ENCODE results near the gene AUTS2. TPM values are rescaled to one million over a fixed set of nuclear protein-coding genes. Genes with fewer than 3 reads are reported as not detected.

AUTS2 gene
- total RNA-seq, 1 experiment from 2014 or later, result 7.4 TPM

GRCh38 chr7:69836702-69837101, 238.4 kb downstream of the AUTS2 start:
- no peak for DNase-seq (ENCODE audit: extremely low read depth, low read depth)

GRCh38 chr7:69837387-69838068, 239.3 kb downstream of the AUTS2 start:
- DNase-seq (ENCODE audit: extremely low read depth, low read depth), result no peak

GRCh38 chr7:69839782-69840181, 241.5 kb downstream of the AUTS2 start:
- DNase-seq (ENCODE audit: extremely low read depth, low read depth), result no peak

GRCh38 chr7:69840248-69840647, 242.0 kb downstream of the AUTS2 start:
- DNase-seq (ENCODE audit: extremely low read depth, low read depth), result no peak

DNA sequence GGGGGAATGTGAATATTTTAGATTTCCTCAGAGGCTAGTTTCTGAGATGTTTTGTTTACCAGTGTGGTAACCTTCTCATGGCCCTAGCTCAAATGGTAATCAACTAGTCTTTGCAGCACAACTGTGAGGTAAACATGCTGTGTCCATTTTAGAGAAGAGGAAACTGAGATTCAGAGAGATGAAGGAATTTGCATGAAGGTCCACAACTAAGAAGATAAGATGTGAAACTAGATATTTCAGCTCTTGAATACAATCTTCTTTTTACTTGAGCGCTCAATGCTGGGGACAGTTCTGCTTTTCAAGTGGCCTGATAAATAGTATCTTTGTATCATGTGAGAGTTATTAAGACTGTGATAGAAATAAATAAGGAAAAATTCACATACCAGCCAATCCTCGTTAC, 245.4 kb downstream of the AUTS2 start:
- no peak for DNase-seq (ENCODE audit: extremely low read depth, low read depth)

DNA sequence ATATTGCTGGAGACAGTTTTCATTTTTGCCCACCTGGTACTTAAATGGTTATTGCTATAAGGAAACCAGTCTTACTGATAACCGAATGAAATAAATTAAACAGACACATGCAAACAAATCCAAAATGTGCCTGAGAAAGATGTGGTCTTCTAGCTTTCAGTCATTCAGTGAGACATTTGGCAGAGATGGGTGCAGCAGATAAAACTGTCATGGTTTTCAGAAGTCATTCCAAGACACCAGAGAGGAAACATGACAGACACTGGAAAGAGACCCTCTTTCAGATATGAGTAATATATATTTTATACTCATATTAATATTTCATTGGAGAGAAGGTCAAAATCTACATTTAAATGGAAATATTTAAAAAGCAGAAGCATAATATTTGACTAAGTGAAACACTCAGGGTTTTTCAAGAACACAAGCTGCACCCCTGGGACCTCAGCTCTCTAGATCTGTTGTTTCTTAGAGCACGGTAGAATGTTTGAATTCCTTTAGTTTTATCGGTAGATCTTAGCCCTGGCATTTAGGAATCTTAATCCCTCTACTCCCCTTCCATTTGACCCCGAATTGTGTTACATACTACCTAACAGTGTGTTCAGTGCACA, 246.1 kb downstream of the AUTS2 start:
- DNase-seq (ENCODE audit: extremely low read depth, low read depth), result no peak

GRCh38 chr7:69845721-69846495, 247.6 kb downstream of the AUTS2 start:
- DNase-seq (ENCODE audit: extremely low read depth, low read depth), result no peak

DNA sequence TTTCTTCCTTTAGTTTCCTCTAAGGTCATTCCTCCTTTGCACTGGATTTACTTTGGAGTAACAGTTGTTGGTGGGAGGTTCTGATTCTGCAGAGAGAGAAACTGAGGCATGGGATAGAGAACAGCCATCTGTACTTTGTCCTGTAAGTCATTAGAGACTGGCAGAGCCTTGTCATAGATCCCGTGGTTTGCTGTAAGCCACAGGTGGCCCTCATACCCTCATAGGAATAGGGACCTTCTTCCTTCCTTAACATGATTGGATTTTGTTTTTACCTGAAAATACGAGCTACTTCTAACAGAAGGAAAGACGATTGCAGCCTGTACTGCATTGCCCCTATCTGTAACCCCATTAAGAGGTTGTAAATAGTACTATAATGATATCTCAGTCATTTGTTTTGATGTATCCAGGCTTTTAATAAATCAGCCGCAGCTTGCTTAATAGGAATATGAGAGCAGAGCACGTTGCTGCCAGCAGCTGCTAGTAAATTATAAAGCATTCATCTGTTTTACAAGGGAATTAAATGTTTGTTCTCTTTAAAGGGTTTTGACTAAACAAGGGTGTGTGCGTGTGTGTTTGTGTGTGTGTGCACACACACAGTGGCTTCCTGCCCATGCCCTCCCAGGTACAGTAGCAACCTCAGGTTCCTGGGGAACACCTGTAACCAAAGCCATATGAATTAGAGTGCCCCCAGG, 249.8 kb downstream of the AUTS2 start:
- DNase-seq (ENCODE audit: extremely low read depth, low read depth), result no peak

DNA sequence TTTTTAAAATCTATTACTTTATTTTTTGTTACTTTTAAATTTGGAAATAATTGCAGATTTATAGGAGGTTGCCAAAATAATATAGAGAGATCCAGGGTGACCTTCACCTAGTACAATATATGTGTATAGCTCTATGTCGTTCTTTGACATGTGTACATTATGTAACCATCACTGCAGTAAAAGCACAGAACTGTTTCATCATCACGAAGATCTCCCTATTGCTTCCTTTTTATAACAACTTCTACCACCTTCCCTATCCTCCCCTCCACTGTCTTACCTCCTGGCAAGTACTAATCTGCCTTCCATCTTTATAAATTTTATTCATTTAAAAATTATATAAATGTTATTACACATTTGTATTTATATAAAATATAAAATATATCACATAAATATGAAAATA, 251.0 kb downstream of the AUTS2 start:
- no peak for DNase-seq (ENCODE audit: extremely low read depth, low read depth)

- DNase-seq (ENCODE audit: extremely low read depth, low read depth), result no peak
Measured at GRCh38 chr7:69857014-69857413, 258.7 kb downstream of the AUTS2 start.

GRCh38 chr7:69858471-69858870, 260.2 kb downstream of the AUTS2 start:
- no peak for DNase-seq (ENCODE audit: extremely low read depth, low read depth)

DNA sequence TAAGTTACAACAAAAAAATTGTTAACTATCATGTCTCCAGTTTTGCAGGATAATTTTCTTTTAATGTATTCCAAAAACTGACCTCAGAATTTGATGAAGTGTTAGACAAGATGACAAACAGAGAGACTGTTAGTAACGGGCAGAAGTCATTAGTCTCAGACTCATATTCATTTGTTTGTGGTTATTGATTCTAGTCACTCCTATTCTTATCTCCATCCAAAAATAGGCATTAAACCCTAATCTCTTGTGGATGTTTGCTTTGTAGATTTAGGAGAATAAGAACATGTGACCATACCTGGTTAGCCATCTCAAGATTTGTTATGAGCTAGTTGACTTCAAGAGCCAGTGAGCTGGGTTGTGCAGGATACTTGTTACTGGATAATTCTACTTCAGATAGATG, 261.1 kb downstream of the AUTS2 start:
- no peak for DNase-seq (ENCODE audit: extremely low read depth, low read depth)

GRCh38 chr7:69860486-69860885, 262.2 kb downstream of the AUTS2 start:
- DNase-seq (ENCODE audit: extremely low read depth, low read depth), result no peak

DNA sequence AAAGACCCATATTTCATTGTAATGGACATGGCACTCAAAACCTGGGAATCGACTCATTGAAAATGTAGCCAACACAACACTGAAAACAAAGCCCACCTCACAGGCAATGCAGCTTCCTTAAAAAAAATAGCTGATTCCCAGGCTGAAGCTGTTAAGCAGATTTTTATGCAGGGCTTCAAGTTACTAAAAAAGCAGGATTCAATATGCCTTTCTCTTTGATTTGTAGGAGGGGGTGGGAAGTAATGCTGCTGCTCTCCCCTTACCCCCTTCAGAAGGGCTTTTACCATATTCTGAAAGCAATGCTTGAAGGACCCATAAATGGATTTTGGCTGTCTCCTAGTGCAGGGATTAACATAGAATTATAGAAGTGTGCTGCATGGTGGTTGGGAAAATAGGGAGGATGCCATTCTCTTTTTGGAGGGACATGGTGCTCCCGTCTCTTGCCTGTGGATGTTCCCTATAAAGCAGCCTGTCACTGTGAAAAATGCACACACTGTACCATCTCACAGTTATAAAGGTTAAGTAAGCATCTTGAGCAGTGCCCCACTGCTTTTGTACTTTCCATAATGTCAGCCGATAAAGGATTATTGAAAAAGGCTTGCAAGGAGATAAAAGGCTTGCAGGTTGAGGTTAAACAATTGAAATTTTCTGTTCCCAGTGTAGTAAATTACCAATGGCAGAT, 262.8 kb downstream of the AUTS2 start:
- DNase-seq (ENCODE audit: extremely low read depth, low read depth), result no peak

DNA sequence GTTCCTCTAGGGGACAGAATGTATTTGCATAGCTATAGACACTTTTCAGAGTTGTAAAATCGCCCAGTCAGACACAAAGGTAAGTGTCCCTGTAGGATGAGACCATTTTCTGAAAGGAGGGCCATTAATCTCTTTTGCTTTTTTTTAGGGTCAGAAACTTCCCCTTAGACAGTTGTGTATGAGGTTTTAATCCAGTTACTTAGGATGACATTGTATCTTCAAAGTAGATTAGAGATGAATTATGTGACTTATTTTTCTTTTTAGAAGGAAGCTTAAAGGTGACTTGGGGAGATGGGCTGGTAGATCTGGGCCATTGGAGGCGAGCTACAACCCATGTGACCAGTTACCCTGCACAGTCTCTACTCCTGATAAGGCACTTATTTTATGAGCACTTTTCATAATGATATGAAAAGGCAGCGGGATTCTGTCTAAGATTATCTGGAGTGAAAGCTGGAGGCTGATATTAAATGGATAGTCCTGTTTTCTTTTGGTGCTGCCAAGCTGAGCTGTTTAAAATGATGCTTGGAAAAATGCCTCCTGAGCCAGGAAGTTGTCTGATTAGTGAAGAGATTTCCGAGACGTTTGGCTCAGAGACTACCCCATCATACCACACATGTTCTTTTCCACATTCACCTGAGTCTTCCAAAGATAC, 264.3 kb downstream of the AUTS2 start:
- DNase-seq (ENCODE audit: extremely low read depth, low read depth), result no peak

- DNase-seq (ENCODE audit: extremely low read depth, low read depth), result no peak
Measured at GRCh38 chr7:69864274-69864673, 266.0 kb downstream of the AUTS2 start.

DNA sequence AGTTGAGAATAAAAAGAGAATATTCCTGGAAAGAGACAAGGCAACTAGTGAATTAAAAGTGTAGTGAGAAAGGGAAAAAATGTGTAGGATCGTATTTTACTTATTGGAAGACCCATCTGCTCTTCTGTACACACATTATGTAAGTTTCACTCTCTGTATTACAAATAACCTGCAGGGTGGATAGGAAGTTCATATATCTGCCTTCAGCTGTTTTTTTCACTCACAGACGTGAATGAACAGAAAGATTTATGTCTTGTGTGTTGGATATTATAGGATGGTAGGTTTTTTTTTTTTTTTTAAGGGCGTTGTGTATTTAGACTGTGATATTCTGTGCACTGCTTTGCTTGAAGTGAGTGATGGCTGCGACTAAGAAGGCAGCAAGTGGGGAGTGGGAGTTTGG, 266.5 kb downstream of the AUTS2 start:
- DNase-seq (ENCODE audit: extremely low read depth, low read depth), result no peak

- DNase-seq (ENCODE audit: extremely low read depth, low read depth), result no peak
Measured at GRCh38 chr7:69868921-69869320, 270.6 kb downstream of the AUTS2 start.

DNA sequence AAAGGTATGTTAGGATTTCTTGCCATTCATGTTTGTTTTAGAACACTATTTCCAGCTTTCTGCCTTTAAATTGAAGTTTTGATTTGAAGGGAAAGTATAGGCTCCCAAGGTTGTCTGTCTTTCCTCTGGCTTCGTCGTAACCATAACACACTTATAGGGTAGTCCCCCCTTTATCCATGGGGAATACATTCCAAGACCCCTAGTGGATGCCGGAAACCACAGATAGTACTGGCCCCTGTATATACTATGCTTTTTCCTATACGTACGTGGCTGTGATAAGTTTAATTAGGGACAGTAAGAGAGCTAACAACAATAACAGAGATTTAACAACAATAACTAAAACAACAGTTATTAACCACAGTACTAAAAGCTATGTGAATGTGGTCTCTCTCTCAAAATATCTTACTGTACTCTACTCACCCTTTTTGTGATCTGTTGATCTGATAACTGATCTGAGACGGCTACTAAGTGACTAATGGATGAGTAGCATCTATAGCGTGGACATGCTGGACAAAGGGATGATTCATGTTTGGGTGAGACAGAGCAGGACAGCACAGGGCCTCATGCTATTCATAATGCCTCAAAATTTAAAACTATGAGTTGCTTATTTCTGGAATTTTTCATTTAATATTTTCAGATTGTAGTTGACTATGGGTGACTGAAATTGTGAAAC, 273.1 kb downstream of the AUTS2 start:
- DNase-seq (ENCODE audit: extremely low read depth, low read depth), result peak; percentile 76

Measured in NCI-H460 (cell line).